Measurements from ENCODE around the gene TRMT11. TPM values are rescaled to one million over a fixed set of nuclear protein-coding genes. Genes with fewer than 3 reads are reported as not detected.
"Not testable (repeated sequence)": the region's sequence is repeated elsewhere in the genome, so short reads cannot be mapped to it uniquely, and the experiment has no call there.

Gene TRMT11
- total RNA-seq, 1 experiment from 2014 or later: 17.9 TPM

GRCh38 chr6:126054802-126055201, 68.5 kb downstream of the TRMT11 start:
- no peaks in the 10 kb centered on the region for H4K20me1 ChIP-seq (ENCODE audit: low read length)
- POLR2A ChIA-PET (ENCODE audit: unreplicated experiment): no interaction called here
- no peak overlapping the region for H2AFZ ChIP-seq (ENCODE audit: low read length)
- H3K4me3 ChIP-seq (ENCODE audit: low read length): no peak overlapping the region
- no peaks in the 10 kb centered on the region for H3K27me3 ChIP-seq (ENCODE audit: low read length)
- ATAC-seq: no peak
- H3K4me1 ChIP-seq (ENCODE audit: insufficient read depth, low read length): no peaks in the 10 kb centered on the region
- BruUV-seq (replicated peaks): no TSS peak
- no peak for DNase-seq
- H3K9ac ChIP-seq (ENCODE audit: low read length): no peak overlapping the region
- H3K79me2 ChIP-seq (ENCODE audit: low read length): no peaks in the 10 kb centered on the region
- no peaks in the 10 kb centered on the region for H3K9me3 ChIP-seq (ENCODE audit: low read length)
- H3K27ac ChIP-seq (ENCODE audit: low read length): peak overlapping the region; percentile 60
- H3K9me2 ChIP-seq (replicated peaks; ENCODE audit: low read length): no peaks in the 10 kb centered on the region
- no peaks in the 10 kb centered on the region for H3K36me3 ChIP-seq (ENCODE audit: low read depth, low read length)
- CTCF ChIA-PET: no interaction called here
- TF ChIP-seq EZH2phosphoT487 (IDR thresholded peaks at IDR 0.05; ENCODE audit: borderline replicate concordance, low read length) (no peak), EZH2 (IDR thresholded peaks at IDR 0.05; ENCODE audit: low read length, unreplicated experiment) (no peak), CTCF (conservative IDR thresholded peaks at IDR 0.05; ENCODE audit: low read depth, low read length) (no peak)
- intact Hi-C loops (cut with micrococcal nuclease): no loop called here
- H3K4me2 ChIP-seq (ENCODE audit: low read length): no peak overlapping the region
- H3F3A ChIP-seq (ENCODE audit: low read length, unreplicated experiment): no peaks in the 10 kb centered on the region

DNA sequence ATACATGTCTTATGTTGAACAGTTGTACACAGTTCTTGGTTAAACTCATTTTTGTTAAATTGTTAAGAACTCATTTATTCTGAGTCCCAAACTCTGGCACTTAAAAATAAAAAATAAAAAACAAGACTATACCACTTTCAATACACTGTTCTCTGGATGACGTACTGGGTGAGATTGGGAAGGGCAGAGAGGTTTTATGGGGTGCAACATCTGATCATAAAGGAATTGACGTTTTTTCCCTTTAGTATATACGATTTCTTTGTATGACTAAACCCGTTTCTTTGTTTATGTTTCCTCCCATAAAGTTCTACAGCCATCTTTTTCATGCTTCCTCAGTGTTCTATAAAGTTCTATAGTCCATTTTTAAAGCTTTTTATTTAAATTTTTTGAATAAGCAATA, 69.1 kb downstream of the TRMT11 start:
- H2AFZ ChIP-seq (ENCODE audit: low read length): no peak overlapping the region
- ATAC-seq (no peak), DNase-seq (no peak)
- H4K20me1 ChIP-seq (ENCODE audit: low read length): no peaks in the 10 kb centered on the region
- intact Hi-C loops (cut with micrococcal nuclease): no loop called here
- no peak overlapping the region for H3K4me2 ChIP-seq (ENCODE audit: low read length)
- ChIA-PET POLR2A (ENCODE audit: unreplicated experiment) (no interaction called here), CTCF (no interaction called here)
- no TSS peak for BruUV-seq (replicated peaks)
- H3K9me2 ChIP-seq (replicated peaks; ENCODE audit: low read length): no peaks in the 10 kb centered on the region
- H3K9me3 ChIP-seq (ENCODE audit: low read length): no peaks in the 10 kb centered on the region
- no peaks in the 10 kb centered on the region for H3K4me1 ChIP-seq (ENCODE audit: insufficient read depth, low read length)
- H3K4me3 ChIP-seq (ENCODE audit: low read length): no peak overlapping the region
- TF ChIP-seq EZH2phosphoT487 (IDR thresholded peaks at IDR 0.05; ENCODE audit: borderline replicate concordance, low read length) (no peak), EZH2 (IDR thresholded peaks at IDR 0.05; ENCODE audit: low read length, unreplicated experiment) (no peak), CTCF (conservative IDR thresholded peaks at IDR 0.05; ENCODE audit: low read depth, low read length) (no peak)
- H3K9ac ChIP-seq (ENCODE audit: low read length): no peak overlapping the region
- H3K79me2 ChIP-seq (ENCODE audit: low read length): no peaks in the 10 kb centered on the region
- H3F3A ChIP-seq (ENCODE audit: low read length, unreplicated experiment): no peaks in the 10 kb centered on the region
- H3K36me3 ChIP-seq (ENCODE audit: low read depth, low read length): no peaks in the 10 kb centered on the region
- peak overlapping the region; percentile 60 for H3K27ac ChIP-seq (ENCODE audit: low read length)
- no peaks in the 10 kb centered on the region for H3K27me3 ChIP-seq (ENCODE audit: low read length)

GRCh38 chr6:126056355-126057004, 70.1 kb downstream of the TRMT11 start:
- Histone ChIP-seq H3K4me1 (ENCODE audit: insufficient read depth, low read length) (no peaks in the 10 kb centered on the region), H3K9me2 (replicated peaks; ENCODE audit: low read length) (no peaks in the 10 kb centered on the region), H3K36me3 (ENCODE audit: low read depth, low read length) (no peaks in the 10 kb centered on the region), H2AFZ (ENCODE audit: low read length) (no peak overlapping the region), H3K79me2 (ENCODE audit: low read length) (no peaks in the 10 kb centered on the region), H3K4me3 (ENCODE audit: low read length) (no peak overlapping the region), H3K27me3 (ENCODE audit: low read length) (no peaks in the 10 kb centered on the region), H3K9me3 (ENCODE audit: low read length) (no peaks in the 10 kb centered on the region), H3F3A (ENCODE audit: low read length, unreplicated experiment) (no peaks in the 10 kb centered on the region), H3K27ac (ENCODE audit: low read length) (no peak overlapping the region), H3K4me2 (ENCODE audit: low read length) (no peak overlapping the region), H3K9ac (ENCODE audit: low read length) (no peak overlapping the region), H4K20me1 (ENCODE audit: low read length) (no peaks in the 10 kb centered on the region)
- TF ChIP-seq EZH2phosphoT487 (IDR thresholded peaks at IDR 0.05; ENCODE audit: borderline replicate concordance, low read length) (no peak), CTCF (conservative IDR thresholded peaks at IDR 0.05; ENCODE audit: low read depth, low read length) (no peak), EZH2 (IDR thresholded peaks at IDR 0.05; ENCODE audit: low read length, unreplicated experiment) (no peak)
- ChIA-PET POLR2A (ENCODE audit: unreplicated experiment) (no interaction called here), CTCF (no interaction called here)
- intact Hi-C loops (cut with micrococcal nuclease): no loop called here
- no TSS peak for BruUV-seq (replicated peaks)
- ATAC-seq (no peak), DNase-seq (no peak)

DNA sequence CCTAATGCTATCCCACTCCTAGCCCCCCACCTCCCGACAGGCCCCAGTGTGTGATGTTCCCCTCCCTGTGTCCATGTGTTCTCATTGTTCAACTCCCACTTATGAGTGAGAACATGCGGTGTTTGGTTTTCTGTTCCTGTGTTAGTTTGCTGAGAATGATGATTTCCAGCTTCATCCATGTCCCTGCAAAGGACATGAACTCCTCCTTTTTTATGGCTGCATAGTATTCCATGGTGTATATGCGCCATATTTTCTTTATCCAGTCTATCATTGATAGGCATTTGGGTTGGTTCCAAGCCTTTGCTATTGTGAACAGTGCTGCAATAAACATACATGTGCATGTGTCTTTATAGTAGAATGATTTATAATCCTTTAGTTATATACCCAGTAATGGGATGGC, 71.7 kb downstream of the TRMT11 start:
- H4K20me1 ChIP-seq (ENCODE audit: low read length); H3K4me3 ChIP-seq (ENCODE audit: low read length); H3K4me2 ChIP-seq (ENCODE audit: low read length); H3K9ac ChIP-seq (ENCODE audit: low read length); ATAC-seq; H2AFZ ChIP-seq (ENCODE audit: low read length); H3K36me3 ChIP-seq (ENCODE audit: low read depth, low read length); H3K4me1 ChIP-seq (ENCODE audit: insufficient read depth, low read length); intact Hi-C loops (cut with micrococcal nuclease); H3K27ac ChIP-seq (ENCODE audit: low read length); CTCF ChIA-PET; H3K9me2 ChIP-seq (replicated peaks; ENCODE audit: low read length); BruUV-seq (replicated peaks); DNase-seq; H3F3A ChIP-seq (ENCODE audit: low read length, unreplicated experiment); H3K79me2 ChIP-seq (ENCODE audit: low read length); H3K27me3 ChIP-seq (ENCODE audit: low read length); POLR2A ChIA-PET (ENCODE audit: unreplicated experiment); H3K9me3 ChIP-seq (ENCODE audit: low read length): not testable (repeated sequence)
